ENCODE data around the gene ELFN1. TPM values are rescaled to one million over a fixed set of nuclear protein-coding genes. Genes with fewer than 3 reads are reported as not detected.
A peak's percentile ranks its signal among the peaks of the same experiment; 100 is the strongest.

ELFN1 gene
- total and polyA plus RNA-seq, 8 donors, result 0.19 to 4.3 (median 0.53) TPM; not detected in 1

DNA sequence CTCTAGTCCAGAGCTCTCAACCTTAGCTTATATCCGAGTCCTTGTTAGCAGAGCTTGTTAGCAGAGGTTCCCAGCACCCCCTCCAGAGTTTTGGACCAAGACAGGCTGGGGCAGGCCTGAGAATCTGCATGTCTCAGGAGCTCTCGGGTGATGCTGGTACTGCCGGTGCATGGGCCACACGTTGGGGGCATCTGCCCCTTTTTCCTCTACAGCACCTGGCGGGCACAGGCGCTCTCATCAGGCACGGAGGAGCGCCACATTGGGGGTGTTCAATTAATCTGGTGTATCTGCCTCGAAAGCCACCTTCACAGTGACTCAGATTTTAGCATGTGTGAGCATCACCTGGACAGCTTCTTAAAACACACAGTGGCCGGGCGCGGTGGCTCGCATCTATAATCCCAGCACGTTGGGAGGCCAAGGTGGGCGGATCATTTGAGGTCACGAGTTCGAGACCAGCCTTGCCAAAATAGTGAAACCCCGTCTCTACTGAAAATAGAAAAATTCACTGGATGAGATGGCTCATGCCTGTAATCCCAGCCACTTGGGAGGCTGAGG lies 117.7 kb downstream of the ELFN1 start:
- Histone ChIP-seq H3K4me3 (no peak overlapping the region), H3K36me3 (no peaks in the 10 kb centered on the region), H3K27ac (no peak overlapping the region), H3K9me3 (peaks cover 0 to 27% (median 21%) of the 10 kb centered on the region in 4 donors), H3K4me1 (no peaks in the 10 kb centered on the region), H3K27me3 (peaks cover 0 to 21% (median 12%) of the 10 kb centered on the region in 3 donors)
- DNase-seq, result peak in 1 of 2 donors; percentile 19
- WGBS, 5 donors, result 88 to 92% (median 91%) methylated on average over 13 to 18 of the region's 18 CpGs
- TF ChIP-seq POLR2AphosphoS5 (IDR thresholded peaks at IDR 0.05) (no peak), POLR2A (IDR thresholded peaks at IDR 0.05) (no peak), EP300 (IDR thresholded peaks at IDR 0.05) (no peak)
- TF ChIP-seq, protein P1, sequence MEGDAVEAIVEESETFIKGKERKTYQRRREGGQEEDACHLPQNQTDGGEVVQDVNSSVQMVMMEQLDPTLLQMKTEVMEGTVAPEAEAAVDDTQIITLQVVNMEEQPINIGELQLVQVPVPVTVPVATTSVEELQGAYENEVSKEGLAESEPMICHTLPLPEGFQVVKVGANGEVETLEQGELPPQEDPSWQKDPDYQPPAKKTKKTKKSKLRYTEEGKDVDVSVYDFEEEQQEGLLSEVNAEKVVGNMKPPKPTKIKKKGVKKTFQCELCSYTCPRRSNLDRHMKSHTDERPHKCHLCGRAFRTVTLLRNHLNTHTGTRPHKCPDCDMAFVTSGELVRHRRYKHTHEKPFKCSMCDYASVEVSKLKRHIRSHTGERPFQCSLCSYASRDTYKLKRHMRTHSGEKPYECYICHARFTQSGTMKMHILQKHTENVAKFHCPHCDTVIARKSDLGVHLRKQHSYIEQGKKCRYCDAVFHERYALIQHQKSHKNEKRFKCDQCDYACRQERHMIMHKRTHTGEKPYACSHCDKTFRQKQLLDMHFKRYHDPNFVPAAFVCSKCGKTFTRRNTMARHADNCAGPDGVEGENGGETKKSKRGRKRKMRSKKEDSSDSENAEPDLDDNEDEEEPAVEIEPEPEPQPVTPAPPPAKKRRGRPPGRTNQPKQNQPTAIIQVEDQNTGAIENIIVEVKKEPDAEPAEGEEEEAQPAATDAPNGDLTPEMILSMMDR (IDR thresholded peaks at IDR 0.05), result no peak
- intact Hi-C loops (cut with DNase I; ENCODE audit: low total_unique reads), result no loop called here

DNA sequence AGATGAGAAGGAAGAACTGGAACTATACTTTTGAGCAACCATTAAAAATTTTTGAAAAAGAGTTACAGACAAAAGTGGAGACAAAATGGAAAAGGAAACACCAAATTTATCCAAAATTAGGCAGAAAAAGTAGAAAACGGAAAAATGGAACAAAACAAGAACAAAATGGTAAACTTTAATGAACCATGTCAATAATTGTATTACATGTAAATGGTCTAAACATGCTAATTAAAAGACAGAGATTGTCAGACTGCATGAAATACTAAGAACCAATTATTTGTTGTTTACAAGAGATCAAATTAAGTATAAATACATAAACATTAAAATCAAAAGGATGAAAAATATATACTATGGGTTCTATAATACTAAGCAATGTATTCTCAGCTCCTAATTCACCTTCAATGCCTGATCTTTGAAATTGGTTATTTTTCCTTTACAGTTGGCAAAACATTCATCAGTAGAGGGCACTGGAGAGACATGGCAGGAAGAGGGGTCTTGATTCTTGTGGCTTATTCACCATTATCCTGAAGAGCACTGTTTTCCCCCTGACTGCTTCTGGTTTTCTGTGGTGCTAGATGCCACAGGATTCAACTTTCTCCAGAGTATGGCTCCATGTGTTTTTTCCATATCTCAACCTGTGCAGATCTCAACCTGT lies 124.9 kb downstream of the ELFN1 start:
- Histone ChIP-seq H3K4me1 (no peaks in the 10 kb centered on the region), H3K4me3 (no peak overlapping the region), H3K27ac (no peak overlapping the region), H3K27me3 (peaks cover 0 to 13% (median 0%) of the 10 kb centered on the region in 3 donors), H3K9me3 (peaks cover 0 to 51% (median 44%) of the 10 kb centered on the region in 4 donors), H3K36me3 (no peaks in the 10 kb centered on the region)
- TF ChIP-seq, protein P1 (IDR thresholded peaks at IDR 0.05), result no peak
- TF ChIP-seq EP300 (IDR thresholded peaks at IDR 0.05) (no peak), POLR2AphosphoS5 (IDR thresholded peaks at IDR 0.05) (no peak), POLR2A (IDR thresholded peaks at IDR 0.05) (no peak)
- no peak for DNase-seq
- intact Hi-C loops (cut with DNase I; ENCODE audit: low total_unique reads), result no loop called here
- 14 to 32% (median 22%) methylated on average over 1 of the region's 1 CpG for WGBS, 5 donors

Other genes starting within 250 kb of the ELFN1 start
- 100 to 1,000 TPM in 3 of 5 donors, 10 to 100 TPM in 2; 30.7 to 263 (median 118) TPM for gene MICALL2, start 210.8 kb upstream of the ELFN1 start, total RNA-seq
- gene MICALL2, start 210.8 kb upstream of the ELFN1 start, polyA plus RNA-seq, result 100 to 1,000 TPM in 1 of 3 donors, 10 to 100 TPM in 2; 85.9 to 110 (median 93.6) TPM
- 100 to 1,000 TPM in 1 of 5 donors, 10 to 100 TPM in 4; 24.4 to 724 (median 81.7) TPM for gene INTS1, start 165.9 kb upstream of the ELFN1 start, total RNA-seq
- gene INTS1, start 165.9 kb upstream of the ELFN1 start, polyA plus RNA-seq, result 10 to 100 TPM; 34.2 to 65.4 (median 46.9) TPM
- gene MAFK, start 139.6 kb upstream of the ELFN1 start, total RNA-seq, result 10 to 100 TPM; 17.4 to 56.0 (median 35.4) TPM
- 10 to 100 TPM; 15.1 to 44.7 (median 29.5) TPM for gene MAFK, start 139.6 kb upstream of the ELFN1 start, polyA plus RNA-seq
- gene TMEM184A, start 114.1 kb upstream of the ELFN1 start, total RNA-seq, result 10 to 100 TPM; 10.6 to 99.4 (median 22.3) TPM
- gene TMEM184A, start 114.1 kb upstream of the ELFN1 start, polyA plus RNA-seq, result 10 to 100 TPM in 1 of 3 donors, 1 to 10 TPM in 2; 3.8 to 36.8 (median 9.1) TPM
- gene PSMG3, start 100.2 kb upstream of the ELFN1 start, total RNA-seq, result 10 to 100 TPM in 3 of 5 donors, 1 to 10 TPM in 1, not detected in 1; 4.9 to 33.3 (median 16.3) TPM
- 10 to 100 TPM; 66.9 to 71.5 (median 67.7) TPM for gene PSMG3, start 100.2 kb upstream of the ELFN1 start, polyA plus RNA-seq